MCF 10A (cell line): ENCODE data around the gene UTP25. TPM values are rescaled to one million over a fixed set of nuclear protein-coding genes. Genes with fewer than 3 reads are reported as not detected.

ENCODE experiments used
- BruUV-seq: library from RNA; stranded (reverse); fragments of 400-500 nt; replicated peaks from 2 replicates; lab custom pipeline; 2021; lab: Mats Ljungman, UMichigan
- CTCF ChIA-PET: fragments of 300-600 bp; sonication (Branson Sonifier 250); formaldehyde crosslinking; extraction: SDS; loops from one replicate; lab custom pipeline; 2021; ENCODE audit warnings: antibody characterized with exemption, inconsistent platforms; lab: Yijun Ruan, JAX
- POLR2A ChIA-PET: fragments of 300-600, 350-650 bp; sonication (Branson Sonifier 250); formaldehyde crosslinking; extraction: SDS; loops from one replicate; lab custom pipeline; 2020; ENCODE audit warnings: antibody characterized with exemption, inconsistent platforms; lab: Yijun Ruan, JAX
- DNase-seq: peaks from one replicate; pipeline ENCODE4 v3.0.0-alpha.2; 2018; ENCODE audit not compliant: unreplicated experiment
- H3K27ac Mint-ChIP-seq: one replicate; pipeline ENCODE4 v1.8.0; 2022; ENCODE audit warnings: mild to moderate bottlenecking, low read depth, mixed read lengths; ENCODE audit not compliant: unreplicated experiment
- H3K27me3 Mint-ChIP-seq: one replicate; pipeline ENCODE4 v1.8.0; 2022; ENCODE audit warnings: mixed read lengths; ENCODE audit not compliant: insufficient read depth, unreplicated experiment
- H3K36me3 Mint-ChIP-seq: one replicate; pipeline ENCODE4 v1.8.0; 2022; ENCODE audit warnings: mild to moderate bottlenecking, moderate library complexity, mixed read lengths; ENCODE audit not compliant: insufficient read depth, unreplicated experiment
- H3K4me1 Mint-ChIP-seq: one replicate; pipeline ENCODE4 v1.8.0; 2022; ENCODE audit warnings: mixed read lengths; ENCODE audit not compliant: insufficient read depth, unreplicated experiment
- H3K4me3 Mint-ChIP-seq: one replicate; pipeline ENCODE4 v1.8.0; 2022; ENCODE audit warnings: mild to moderate bottlenecking, moderate library complexity, mixed read lengths; ENCODE audit not compliant: unreplicated experiment
- H3K9me3 Mint-ChIP-seq: one replicate; pipeline ENCODE4 v1.8.0; 2022; ENCODE audit warnings: mixed read lengths; ENCODE audit not compliant: unreplicated experiment
- CTCF ChIP-seq: fragments of 200-600 bp; IDR thresholded peaks from one replicate; pipeline ENCODE4 v1.8.0; 2022; ENCODE audit warnings: antibody characterized with exemption, mild to moderate bottlenecking; ENCODE audit not compliant: unreplicated experiment
- intact Hi-C: fragments of 100-400 bp; cut with micrococcal nuclease; formaldehyde crosslinking; loops from 2 replicates; pipeline ENCODE4 v1.14.1; 2022
- total RNA-seq: library from RNA; stranded (reverse); gene quantifications from 2 replicates; pipeline ENCODE4 v1.2.3, GENCODE V29; 2022

UTP25 gene
- total RNA-seq, 1 experiment from 2014 or later, result 23.8 TPM

- intact Hi-C loops, result no loop called here
- POLR2A ChIA-PET, result interaction anchor here (1.3 to 21.0 kb wide), 4 partner anchors 9 to 36 kb away, joined by 4 to 1382 read pairs (median 75); partner anchors contain the start of genes C1orf74 and IRF6
- no peak overlapping the region for H3K27ac Mint-ChIP-seq
Measured at GRCh38 chr1:209820986-209821385, 6.8 kb upstream of the UTP25 start.

GRCh38 chr1:209822706-209823105 lies 5.1 kb upstream of the UTP25 start:
- no peaks in the 10 kb centered on the region for H3K27me3 Mint-ChIP-seq
- POLR2A ChIA-PET, result interaction anchor here (0.5 to 21.0 kb wide), 19 partner anchors 11 to 1560 kb away, joined by 3 to 1382 read pairs (median 4); partner anchors contain the start of genes C1orf74 and IRF6
- no peak overlapping the region for H3K4me3 Mint-ChIP-seq
- intact Hi-C loops, result loop anchor here (1.0 to 2.0 kb wide), 2 partner anchors 14 to 38 kb away; partner anchors contain the start of gene C1orf74
- TF ChIP-seq CTCF, result no peak
- CTCF ChIA-PET, result interaction anchor here (0.6 to 30.3 kb wide), 43 partner anchors 5 to 1948 kb away, joined by 3 to 1144 read pairs (median 4); partner anchors contain the start of genes C1orf74, IRF6 and UTP25
- DNase-seq, result no peak
- no TSS peak for BruUV-seq
- H3K27ac Mint-ChIP-seq, result no peak overlapping the region
- H3K4me1 Mint-ChIP-seq, result peaks cover 36% of the 10 kb centered on the region
- no peaks in the 10 kb centered on the region for H3K36me3 Mint-ChIP-seq
- H3K9me3 Mint-ChIP-seq, result peaks cover 5% of the 10 kb centered on the region

More at GRCh38 chr1:209820986-209821385, 6.8 kb upstream of the UTP25 start:
- H3K36me3 Mint-ChIP-seq, result peaks cover 8% of the 10 kb centered on the region
- no peak for DNase-seq
- H3K4me3 Mint-ChIP-seq, result no peak overlapping the region
- peaks cover 30% of the 10 kb centered on the region for H3K4me1 Mint-ChIP-seq
- TF ChIP-seq CTCF, result no peak
- BruUV-seq, result no TSS peak
- H3K27me3 Mint-ChIP-seq, result no peaks in the 10 kb centered on the region
- CTCF ChIA-PET, result interaction anchor here (0.6 to 30.3 kb wide), 16 partner anchors 3 to 499 kb away, joined by 3 to 1144 read pairs (median 5); partner anchors contain the start of genes IRF6, LAMB3 and UTP25
- H3K9me3 Mint-ChIP-seq, result no peaks in the 10 kb centered on the region

- peaks cover 38% of the 10 kb centered on the region for H3K4me1 Mint-ChIP-seq
- intact Hi-C loops, result loop anchor here (1.0 to 2.0 kb wide), 2 partner anchors 15 to 39 kb away; partner anchors contain the start of gene C1orf74
- no peaks in the 10 kb centered on the region for H3K36me3 Mint-ChIP-seq
- TSS peak; percentile 22 for BruUV-seq
- CTCF ChIA-PET, result interaction anchor here (0.5 to 30.3 kb wide), 58 partner anchors 5 to 1949 kb away, joined by 3 to 1144 read pairs (median 4); partner anchors contain the start of genes C1orf74, IRF6 and UTP25
- POLR2A ChIA-PET, result interaction anchor here (0.6 to 21.0 kb wide), 22 partner anchors 11 to 1560 kb away, joined by 3 to 1382 read pairs (median 4); partner anchors contain the start of genes C1orf74 and IRF6
- no peaks in the 10 kb centered on the region for H3K27me3 Mint-ChIP-seq
- H3K9me3 Mint-ChIP-seq, result peaks cover 7% of the 10 kb centered on the region
- peak; percentile 89 for DNase-seq
- TF ChIP-seq CTCF, result peak; percentile 98
- H3K4me3 Mint-ChIP-seq, result no peak overlapping the region
- H3K27ac Mint-ChIP-seq, result peak overlapping the region; percentile 32
Measured at GRCh38 chr1:209823143-209824041, 4.4 kb upstream of the UTP25 start.
